Osteoblast (primary cell): ENCODE results near the gene CNOT11. TPM values are rescaled to one million over a fixed set of nuclear protein-coding genes. Genes with fewer than 3 reads are reported as not detected.
"Not testable (repeated sequence)": the region's sequence is repeated elsewhere in the genome, so short reads cannot be mapped to it uniquely, and the experiment has no call there.

ENCODE experiments used
- DNase-seq: peaks from one replicate; pipeline ENCODE4 v3.0.0; 2011; ENCODE audit warnings: low spot score, mixed read lengths; ENCODE audit not compliant: insufficient read length; ENCODE audit errors: missing footprints
- H2AFZ ChIP-seq: 2 replicates; pipeline ENCODE4 v1.6.0; 2011; ENCODE audit warnings: mild to moderate bottlenecking, low read length
- H3K27ac ChIP-seq: 2 replicates; pipeline ENCODE4 v1.5.1; 2011; ENCODE audit warnings: mild to moderate bottlenecking, low read depth, low read length, moderate library complexity
- H3K27me3 ChIP-seq: 2 replicates; pipeline ENCODE4 v1.6.0; 2012; ENCODE audit warnings: mild to moderate bottlenecking, control low read depth, inconsistent platforms, low read length, moderate library complexity; ENCODE audit not compliant: insufficient read depth
- H3K36me3 ChIP-seq: 2 replicates; pipeline ENCODE4 v1.5.1; 2011; ENCODE audit warnings: mild to moderate bottlenecking, low read length, control low read depth, moderate library complexity; ENCODE audit not compliant: insufficient read depth
- H3K4me1 ChIP-seq: 2 replicates; pipeline ENCODE4 v1.5.1; 2011; ENCODE audit warnings: mild to moderate bottlenecking, low read length, control low read depth, moderate library complexity; ENCODE audit not compliant: insufficient read depth
- H3K4me2 ChIP-seq: 2 replicates; pipeline ENCODE4 v1.6.0; 2011; ENCODE audit warnings: mild to moderate bottlenecking, low read length; ENCODE audit not compliant: insufficient read depth
- H3K4me3 ChIP-seq: fragments of 200-600 bp; sonication (generic); 3 replicates; pipeline ENCODE4 v1.5.1; 2012; ENCODE audit warnings: mild to moderate bottlenecking, low read length, inconsistent platforms; ENCODE audit not compliant: insufficient read depth
- H3K79me2 ChIP-seq: 2 replicates; pipeline ENCODE4 v1.6.0; 2012; ENCODE audit warnings: mild to moderate bottlenecking, low read length, control low read depth, inconsistent platforms; ENCODE audit not compliant: insufficient read depth
- H3K9me3 ChIP-seq: 2 replicates; pipeline ENCODE4 v1.5.1; 2011; ENCODE audit warnings: low read depth, low read length, control low read depth
- H4K20me1 ChIP-seq: 2 replicates; pipeline ENCODE4 v1.6.0; 2012; ENCODE audit warnings: mild to moderate bottlenecking, low read length, control low read depth; ENCODE audit not compliant: insufficient read depth
- small RNA-seq: library from RNA; depleted of rRNA; stranded (forward); fragments of <200 nt; gene quantifications from one replicate; pipeline ENCODE3, GENCODE V24; 2012
- total RNA-seq: library from RNA; depleted of rRNA; stranded (reverse); fragments of >200 nt; gene quantifications from 2 replicates; pipeline ENCODE4 v1.2.3, GENCODE V29; 2012
- TF ChIP-seq, protein P1 (sequence below): IDR thresholded peaks from 2 replicates; pipeline ENCODE4 v1.5.1; 2011; ENCODE audit warnings: mild to moderate bottlenecking, low read depth, low read length, moderate library complexity; ENCODE audit errors: extremely low read depth

Gene CNOT11
- total RNA-seq, 1 donor, result 43.4 TPM

DNA sequence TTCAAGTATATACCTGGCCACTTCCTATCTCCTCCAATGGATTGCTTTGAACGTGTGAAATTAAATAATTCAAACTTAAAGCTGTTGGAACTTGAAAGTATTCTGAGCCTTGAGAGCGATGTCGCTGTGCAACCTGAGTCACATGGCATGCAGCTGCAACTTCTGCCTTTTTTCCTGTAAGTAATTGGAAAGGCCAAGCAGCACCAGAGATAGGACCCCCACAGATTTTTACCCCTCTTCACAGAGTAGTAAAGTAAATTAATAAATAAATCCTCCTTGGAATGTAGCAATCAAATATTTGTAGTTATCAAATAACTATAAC, 59.0 kb downstream of the CNOT11 start:
- DNase-seq, result no peak
- Histone ChIP-seq H3K4me3 (no peak overlapping the region), H2AFZ (no peak overlapping the region), H3K4me2 (no peak overlapping the region), H3K27ac (no peak overlapping the region), H3K36me3 (no peaks in the 10 kb centered on the region), H3K9me3 (no peaks in the 10 kb centered on the region), H4K20me1 (peaks cover 11% of the 10 kb centered on the region), H3K4me1 (peaks cover 3% of the 10 kb centered on the region), H3K79me2 (peaks cover 21% of the 10 kb centered on the region), H3K27me3 (peaks cover 3% of the 10 kb centered on the region)
- TF ChIP-seq, protein P1, sequence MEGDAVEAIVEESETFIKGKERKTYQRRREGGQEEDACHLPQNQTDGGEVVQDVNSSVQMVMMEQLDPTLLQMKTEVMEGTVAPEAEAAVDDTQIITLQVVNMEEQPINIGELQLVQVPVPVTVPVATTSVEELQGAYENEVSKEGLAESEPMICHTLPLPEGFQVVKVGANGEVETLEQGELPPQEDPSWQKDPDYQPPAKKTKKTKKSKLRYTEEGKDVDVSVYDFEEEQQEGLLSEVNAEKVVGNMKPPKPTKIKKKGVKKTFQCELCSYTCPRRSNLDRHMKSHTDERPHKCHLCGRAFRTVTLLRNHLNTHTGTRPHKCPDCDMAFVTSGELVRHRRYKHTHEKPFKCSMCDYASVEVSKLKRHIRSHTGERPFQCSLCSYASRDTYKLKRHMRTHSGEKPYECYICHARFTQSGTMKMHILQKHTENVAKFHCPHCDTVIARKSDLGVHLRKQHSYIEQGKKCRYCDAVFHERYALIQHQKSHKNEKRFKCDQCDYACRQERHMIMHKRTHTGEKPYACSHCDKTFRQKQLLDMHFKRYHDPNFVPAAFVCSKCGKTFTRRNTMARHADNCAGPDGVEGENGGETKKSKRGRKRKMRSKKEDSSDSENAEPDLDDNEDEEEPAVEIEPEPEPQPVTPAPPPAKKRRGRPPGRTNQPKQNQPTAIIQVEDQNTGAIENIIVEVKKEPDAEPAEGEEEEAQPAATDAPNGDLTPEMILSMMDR, result no peak

DNA sequence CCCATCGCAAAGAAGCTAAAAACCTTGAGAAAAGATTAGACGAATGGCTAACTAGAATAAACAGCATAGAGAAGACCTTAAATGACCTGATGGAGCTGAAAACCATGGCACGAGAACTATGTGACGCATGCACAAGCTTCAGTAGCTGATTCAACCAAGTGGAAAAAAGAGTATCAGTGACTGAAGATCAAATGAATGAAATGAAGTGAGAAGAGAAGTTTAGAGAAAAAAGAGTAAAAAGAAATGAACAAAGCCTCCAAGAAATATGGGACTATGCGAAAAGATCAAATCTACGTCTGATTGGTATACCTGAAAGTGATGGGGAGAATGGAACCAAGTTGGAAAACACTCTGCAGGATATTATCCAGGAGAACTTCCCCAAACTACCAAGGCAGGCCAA, 63.9 kb downstream of the CNOT11 start:
- not testable (repeated sequence) for H3K9me3 ChIP-seq, H3K27me3 ChIP-seq, H2AFZ ChIP-seq, DNase-seq, H3K4me3 ChIP-seq, H3K79me2 ChIP-seq, H3K36me3 ChIP-seq, H4K20me1 ChIP-seq, H3K4me1 ChIP-seq, H3K4me2 ChIP-seq, H3K27ac ChIP-seq

Small RNA genes within 50 kb of the gene (small RNA-seq; reads per million reads assigned to genes)
- gene MIR5696 (0.37 reads per million), gene SNORD89 (8.8 reads per million, percentile 91 among the genes with 10 or more reads in this experiment)

Other genes with a start within 250 kb of the CNOT11 start
- 13.4 and 13.8 TPM in 2 replicates for gene TBC1D8, start 101.5 kb upstream of the CNOT11 start, total RNA-seq
- gene RNF149, start 55.8 kb downstream of the CNOT11 start, total RNA-seq, result 70.1 and 73.1 TPM in 2 replicates
- gene CREG2, start 134.6 kb downstream of the CNOT11 start, total RNA-seq, result 0.29 and 0.36 TPM in 2 replicates
- gene RFX8, start 222.2 kb downstream of the CNOT11 start, total RNA-seq, result 7.6 and 10.0 TPM in 2 replicates